CD4-positive, alpha-beta T cell treated with Interleukin-12 subunit alpha and Interleukin-12 subunit beta, for 1 hour (primary cell): ENCODE data around the gene PPIH.
"Not testable (repeated sequence)": the region's sequence is repeated elsewhere in the genome, so short reads cannot be mapped to it uniquely, and the experiment has no call there.

ENCODE experiments used
- DNase-seq: peaks from one replicate; pipeline ENCODE4 v3.0.0-alpha.2; 2020

Gene PPIH

GRCh38 chr1:42682739-42683531, 24.7 kb downstream of the PPIH start:
- peak; percentile 74 for DNase-seq

GRCh38 chr1:42684139-42684538, 25.9 kb downstream of the PPIH start:
- DNase-seq = peak; percentile 33

GRCh38 chr1:42686418-42686817, 28.2 kb downstream of the PPIH start:
- DNase-seq = no peak

- no peak for DNase-seq
Measured at GRCh38 chr1:42689912-42690311, 31.7 kb downstream of the PPIH start.

GRCh38 chr1:42690477-42691156, 32.4 kb downstream of the PPIH start:
- no peak for DNase-seq

GRCh38 chr1:42691157-42691498, 32.9 kb downstream of the PPIH start:
- DNase-seq = no peak

GRCh38 chr1:42692461-42692860, 34.2 kb downstream of the PPIH start:
- DNase-seq = no peak

GRCh38 chr1:42692911-42693310, 34.7 kb downstream of the PPIH start:
- no peak for DNase-seq

GRCh38 chr1:42698081-42698813, 40.0 kb downstream of the PPIH start:
- DNase-seq = no peak

- DNase-seq = no peak
Measured at GRCh38 chr1:42700006-42700405, 41.8 kb downstream of the PPIH start.

GRCh38 chr1:42703888-42704464, 45.8 kb downstream of the PPIH start:
- DNase-seq = no peak

- not testable (repeated sequence) for DNase-seq
Measured at GRCh38 chr1:42712808-42713207, 54.6 kb downstream of the PPIH start.

- DNase-seq = no peak
Measured at GRCh38 chr1:42713293-42713692, 55.1 kb downstream of the PPIH start.

- DNase-seq = not testable (repeated sequence)
Measured at GRCh38 chr1:42714441-42714840, 56.2 kb downstream of the PPIH start.

GRCh38 chr1:42720868-42721267, 62.6 kb downstream of the PPIH start:
- no peak for DNase-seq

- DNase-seq = no peak
Measured at GRCh38 chr1:42721926-42722325, 63.7 kb downstream of the PPIH start.

- not testable (repeated sequence) for DNase-seq
Measured at GRCh38 chr1:42722403-42722802, 64.2 kb downstream of the PPIH start.

GRCh38 chr1:42723511-42723910, 65.3 kb downstream of the PPIH start:
- DNase-seq = no peak

- not testable (repeated sequence) for DNase-seq
Measured at GRCh38 chr1:42725820-42726219, 67.6 kb downstream of the PPIH start.
